ENCODE measurements around the gene DNMT1.
"Not testable (repeated sequence)": the region's sequence is repeated elsewhere in the genome, so short reads cannot be mapped to it uniquely, and the experiment has no call there.

DNMT1 gene

GRCh38 chr19:10182076-10182475 is 12.7 kb downstream of the DNMT1 start:
- DNase-seq = no peak
- Histone ChIP-seq H3K4me1 (peaks cover 0 to 12% (median 0%) of the 10 kb centered on the region in 4 donors), H3K27ac (no peak overlapping the region), H3K36me3 (peaks cover 32 to 70% (median 40%) of the 10 kb centered on the region in 3 donors), H3K27me3 (no peaks in the 10 kb centered on the region), H3K4me3 (no peak overlapping the region), H3K9me3 (no peaks in the 10 kb centered on the region)
- TF ChIP-seq, protein P1, sequence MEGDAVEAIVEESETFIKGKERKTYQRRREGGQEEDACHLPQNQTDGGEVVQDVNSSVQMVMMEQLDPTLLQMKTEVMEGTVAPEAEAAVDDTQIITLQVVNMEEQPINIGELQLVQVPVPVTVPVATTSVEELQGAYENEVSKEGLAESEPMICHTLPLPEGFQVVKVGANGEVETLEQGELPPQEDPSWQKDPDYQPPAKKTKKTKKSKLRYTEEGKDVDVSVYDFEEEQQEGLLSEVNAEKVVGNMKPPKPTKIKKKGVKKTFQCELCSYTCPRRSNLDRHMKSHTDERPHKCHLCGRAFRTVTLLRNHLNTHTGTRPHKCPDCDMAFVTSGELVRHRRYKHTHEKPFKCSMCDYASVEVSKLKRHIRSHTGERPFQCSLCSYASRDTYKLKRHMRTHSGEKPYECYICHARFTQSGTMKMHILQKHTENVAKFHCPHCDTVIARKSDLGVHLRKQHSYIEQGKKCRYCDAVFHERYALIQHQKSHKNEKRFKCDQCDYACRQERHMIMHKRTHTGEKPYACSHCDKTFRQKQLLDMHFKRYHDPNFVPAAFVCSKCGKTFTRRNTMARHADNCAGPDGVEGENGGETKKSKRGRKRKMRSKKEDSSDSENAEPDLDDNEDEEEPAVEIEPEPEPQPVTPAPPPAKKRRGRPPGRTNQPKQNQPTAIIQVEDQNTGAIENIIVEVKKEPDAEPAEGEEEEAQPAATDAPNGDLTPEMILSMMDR (IDR thresholded peaks at IDR 0.05) = no peak
- intact Hi-C loops (cut with DNase I; ENCODE audit: low total_unique reads) = no loop called here

- intact Hi-C loops (cut with DNase I; ENCODE audit: low total_unique reads) = no loop called here
- H3K27me3 ChIP-seq = no peaks in the 10 kb centered on the region
- peaks cover 0 to 12% (median 0%) of the 10 kb centered on the region in 4 donors for H3K4me1 ChIP-seq
- no peak overlapping the region for H3K4me3 ChIP-seq
- H3K9me3 ChIP-seq = no peaks in the 10 kb centered on the region
- DNase-seq = no peak
- H3K27ac ChIP-seq = no peak overlapping the region
- TF ChIP-seq, protein P1 (IDR thresholded peaks at IDR 0.05) = no peak
- peaks cover 33 to 75% (median 37%) of the 10 kb centered on the region in 3 donors for H3K36me3 ChIP-seq
Measured at GRCh38 chr19:10180459-10180858, 14.3 kb downstream of the DNMT1 start.

- H3K36me3 ChIP-seq = peaks cover 37 to 76% (median 42%) of the 10 kb centered on the region in 3 donors
- DNase-seq; H3K9me3 ChIP-seq; H3K27ac ChIP-seq; H3K27me3 ChIP-seq; intact Hi-C loops (cut with DNase I; ENCODE audit: low total_unique reads); H3K4me3 ChIP-seq: not testable (repeated sequence)
- H3K4me1 ChIP-seq = peaks cover 0 to 12% (median 0%) of the 10 kb centered on the region in 4 donors
Measured at GRCh38 chr19:10180024-10180423, 14.7 kb downstream of the DNMT1 start.

DNA sequence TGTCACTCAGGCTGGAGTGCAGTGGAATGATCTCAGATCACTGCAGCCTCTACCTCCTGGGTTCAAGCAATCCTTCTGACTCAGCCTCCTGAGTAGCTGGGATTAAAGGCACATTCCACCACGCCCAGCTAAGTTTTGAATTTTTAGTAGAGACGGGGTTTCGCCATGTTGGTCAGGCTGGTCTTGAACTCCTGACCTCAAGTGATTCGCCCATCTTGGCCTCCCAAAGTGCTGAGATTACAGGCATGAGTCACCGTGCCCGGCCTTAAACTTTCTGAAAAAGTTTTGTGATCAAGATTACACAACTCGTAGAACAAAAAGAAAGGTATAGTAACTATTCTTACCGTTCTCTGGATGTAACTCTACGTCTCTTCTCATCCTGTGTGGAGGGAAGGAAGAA is 21.2 kb downstream of the DNMT1 start:
- Histone ChIP-seq H3K27ac (no peak overlapping the region), H3K4me3 (no peak overlapping the region), H3K9me3 (no peaks in the 10 kb centered on the region), H3K36me3 (peaks cover 48 to 89% (median 65%) of the 10 kb centered on the region in 3 donors), H3K4me1 (no peaks in the 10 kb centered on the region), H3K27me3 (no peaks in the 10 kb centered on the region)
- intact Hi-C loops (cut with DNase I; ENCODE audit: low total_unique reads) = no loop called here
- DNase-seq = no peak
- TF ChIP-seq, protein P1 (IDR thresholded peaks at IDR 0.05) = no peak

DNA sequence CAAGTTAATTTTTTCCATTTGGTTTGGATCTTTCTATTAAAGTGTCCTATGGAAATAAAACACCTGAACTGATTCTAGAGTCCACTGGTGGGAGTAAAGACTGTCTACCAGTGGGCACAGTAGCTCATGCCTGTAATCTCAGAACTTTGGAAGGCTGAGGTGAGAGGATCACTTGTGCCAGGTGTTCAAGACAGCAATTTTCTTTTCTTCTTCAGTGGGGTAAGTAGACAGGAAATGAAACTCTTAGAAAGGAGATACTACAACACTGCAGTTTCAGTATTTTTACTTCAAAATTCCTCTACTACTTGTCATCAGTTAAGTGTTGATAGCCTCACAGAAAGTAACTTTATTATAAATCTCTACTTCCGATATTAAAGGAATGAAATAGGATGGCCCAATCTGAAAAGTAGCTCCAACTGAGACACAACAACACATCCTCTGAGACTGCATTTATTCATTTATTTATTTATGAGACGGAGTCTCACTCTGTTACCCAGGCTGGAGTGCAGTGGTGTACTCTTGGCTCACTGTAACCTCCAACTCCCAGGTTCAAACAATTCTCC is 26.3 kb downstream of the DNMT1 start:
- H3K27me3 ChIP-seq = no peaks in the 10 kb centered on the region
- TF ChIP-seq, protein P1 (IDR thresholded peaks at IDR 0.05) = no peak
- H3K36me3 ChIP-seq = peaks cover 40 to 88% (median 84%) of the 10 kb centered on the region in 3 donors
- no peaks in the 10 kb centered on the region for H3K4me1 ChIP-seq
- no peak overlapping the region for H3K27ac ChIP-seq
- DNase-seq = no peak
- no peak overlapping the region for H3K4me3 ChIP-seq
- H3K9me3 ChIP-seq = no peaks in the 10 kb centered on the region
- intact Hi-C loops (cut with DNase I; ENCODE audit: low total_unique reads) = no loop called here

DNA sequence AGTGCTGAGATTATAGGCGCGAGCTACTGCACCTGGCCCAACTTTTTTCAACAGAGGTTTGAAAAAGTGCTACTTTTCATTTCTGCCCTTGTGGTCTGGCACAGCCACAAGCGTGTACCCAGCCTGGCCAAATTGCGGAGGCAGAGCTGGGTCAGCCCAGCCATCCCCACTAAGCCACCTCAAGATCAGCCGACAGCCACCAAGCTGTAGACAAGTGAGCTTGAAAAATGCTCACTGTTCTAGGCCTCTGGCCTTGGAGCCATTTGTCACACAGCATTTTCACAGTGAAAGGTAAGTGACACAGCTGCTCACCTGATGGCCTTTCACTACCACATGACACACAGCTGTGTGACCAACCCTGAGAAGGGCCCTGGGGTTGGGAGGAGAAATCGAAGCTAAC is 27.3 kb downstream of the DNMT1 start:
- Histone ChIP-seq H3K4me1 (no peaks in the 10 kb centered on the region), H3K27ac (no peak overlapping the region), H3K36me3 (peaks cover 40 to 88% (median 84%) of the 10 kb centered on the region in 3 donors), H3K4me3 (no peak overlapping the region), H3K27me3 (no peaks in the 10 kb centered on the region), H3K9me3 (no peaks in the 10 kb centered on the region)
- TF ChIP-seq, protein P1 (IDR thresholded peaks at IDR 0.05) = no peak
- DNase-seq = no peak
- intact Hi-C loops (cut with DNase I; ENCODE audit: low total_unique reads) = no loop called here

DNA sequence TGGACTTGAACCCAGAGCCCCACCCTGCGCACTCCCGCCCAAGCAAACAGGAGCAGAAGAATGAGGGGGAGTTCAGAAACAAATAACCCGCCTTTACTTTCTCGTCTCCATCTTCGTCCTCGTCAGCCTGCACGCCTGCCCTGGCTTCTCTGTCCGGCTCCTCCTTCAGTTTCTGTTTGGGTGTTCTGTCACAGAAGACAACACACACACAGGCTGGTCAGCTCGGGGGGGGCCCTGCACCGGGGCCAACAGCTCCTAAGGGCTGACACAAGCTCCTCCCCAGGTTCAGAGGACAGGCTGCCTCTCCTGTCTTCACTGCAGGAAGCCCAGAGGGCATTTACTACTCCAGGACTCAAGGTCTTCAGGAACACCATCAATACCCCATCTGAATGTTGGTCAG is 28.3 kb downstream of the DNMT1 start:
- H3K27me3 ChIP-seq; H3K4me1 ChIP-seq; H3K9me3 ChIP-seq; DNase-seq; H3K4me3 ChIP-seq; H3K27ac ChIP-seq; intact Hi-C loops (cut with DNase I; ENCODE audit: low total_unique reads): not testable (repeated sequence)
- H3K36me3 ChIP-seq = peaks cover 43 to 89% (median 84%) of the 10 kb centered on the region in 3 donors

Measured in tibial artery (tissue), 4 donors.